NT2/D1 (cell line): ENCODE results near the gene INAFM2.

Source experiments
- DNase-seq: peaks from one replicate; pipeline ENCODE4 v3.0.0-alpha.2; 2011; ENCODE audit warnings: low read depth, low spot score
- H3K27me3 ChIP-seq: 2 replicates; pipeline ENCODE4 v1.6.0; 2011; ENCODE audit warnings: mild to moderate bottlenecking; ENCODE audit not compliant: insufficient read length, insufficient read depth
- H3K36me3 ChIP-seq: 2 replicates; pipeline ENCODE4 v1.6.1; 2011; ENCODE audit warnings: mild to moderate bottlenecking, low read length, mixed read lengths; ENCODE audit not compliant: insufficient read depth, insufficient read length
- H3K4me1 ChIP-seq: 2 replicates; pipeline ENCODE4 v1.5.1; 2011; ENCODE audit not compliant: insufficient read depth, insufficient read length
- H3K4me3 ChIP-seq: 2 replicates; pipeline ENCODE4 v1.5.1; 2011; ENCODE audit warnings: low read depth; ENCODE audit not compliant: insufficient read length
- H3K9ac ChIP-seq: 2 replicates; pipeline ENCODE4 v1.6.0; 2011; ENCODE audit warnings: low read depth; ENCODE audit not compliant: insufficient read length
- H3K9me3 ChIP-seq: 2 replicates; pipeline ENCODE4 v1.5.1; 2011; ENCODE audit warnings: mild to moderate bottlenecking, low read length; ENCODE audit not compliant: insufficient read depth
- SUZ12 ChIP-seq: IDR thresholded peaks from 2 replicates; pipeline ENCODE4 v1.6.1; 2011; ENCODE audit not compliant: insufficient read length, insufficient read depth; ENCODE audit errors: extremely low read depth
- YY1 ChIP-seq: IDR thresholded peaks from 2 replicates; pipeline ENCODE4 v1.6.1; 2011; ENCODE audit not compliant: insufficient read length, insufficient read depth
- ZNF274 ChIP-seq: IDR thresholded peaks from 2 replicates; pipeline ENCODE4 v1.6.1; 2011; ENCODE audit warnings: mild to moderate bottlenecking, low read depth, low read length

The INAFM2 gene

GRCh38 chr15:40367371-40367685 is 43.8 kb downstream of the INAFM2 start:
- H3K4me3 ChIP-seq, result no peak overlapping the region
- H3K9ac ChIP-seq, result no peak overlapping the region
- H3K27me3 ChIP-seq, result peaks cover 34% of the 10 kb centered on the region
- H3K4me1 ChIP-seq, result peaks cover 4% of the 10 kb centered on the region
- no peak for TF ChIP-seq SUZ12
- no peak for TF ChIP-seq YY1
- TF ChIP-seq ZNF274, result no peak
- H3K9me3 ChIP-seq, result peaks cover 20% of the 10 kb centered on the region; the same call in 1 of the 2 replicates
- H3K36me3 ChIP-seq, result no peaks in the 10 kb centered on the region
- DNase-seq, result no peak

- Histone ChIP-seq H3K4me1 (peaks cover 4% of the 10 kb centered on the region), H3K27me3 (peaks cover 34% of the 10 kb centered on the region), H3K36me3 (no peaks in the 10 kb centered on the region), H3K9ac (peak overlapping the region; percentile 32), H3K4me3 (no peak overlapping the region), H3K9me3 (peaks cover 20% of the 10 kb centered on the region; the same call in 1 of the 2 replicates)
- TF ChIP-seq ZNF274 (no peak), SUZ12 (no peak), YY1 (no peak)
- DNase-seq, result peak; percentile 77
Measured at GRCh38 chr15:40367686-40368611, 44.5 kb downstream of the INAFM2 start.

- TF ChIP-seq ZNF274 (no peak), SUZ12 (no peak), YY1 (no peak)
- peaks cover 20% of the 10 kb centered on the region; the same call in 1 of the 2 replicates for H3K9me3 ChIP-seq
- H3K4me3 ChIP-seq, result no peak overlapping the region
- peaks cover 4% of the 10 kb centered on the region for H3K4me1 ChIP-seq
- no peak for DNase-seq
- H3K36me3 ChIP-seq, result no peaks in the 10 kb centered on the region
- H3K27me3 ChIP-seq, result peaks cover 34% of the 10 kb centered on the region
- H3K9ac ChIP-seq, result no peak overlapping the region
Measured at GRCh38 chr15:40368719-40369473, 45.4 kb downstream of the INAFM2 start.

GRCh38 chr15:40369474-40369869 is 46.0 kb downstream of the INAFM2 start:
- Histone ChIP-seq H3K9ac (no peak overlapping the region), H3K9me3 (peaks cover 20% of the 10 kb centered on the region; the same call in 1 of the 2 replicates), H3K4me1 (peaks cover 4% of the 10 kb centered on the region), H3K4me3 (no peak overlapping the region), H3K27me3 (peaks cover 34% of the 10 kb centered on the region), H3K36me3 (no peaks in the 10 kb centered on the region)
- TF ChIP-seq ZNF274 (no peak), SUZ12 (no peak), YY1 (no peak)
- no peak for DNase-seq

GRCh38 chr15:40369971-40370370 is 46.5 kb downstream of the INAFM2 start:
- Histone ChIP-seq H3K4me1 (peaks cover 4% of the 10 kb centered on the region), H3K9me3 (peaks cover 20% of the 10 kb centered on the region; the same call in 1 of the 2 replicates), H3K4me3 (no peak overlapping the region), H3K27me3 (peaks cover 34% of the 10 kb centered on the region), H3K9ac (no peak overlapping the region), H3K36me3 (no peaks in the 10 kb centered on the region)
- DNase-seq, result no peak
- TF ChIP-seq SUZ12 (no peak), ZNF274 (no peak), YY1 (no peak)

- Histone ChIP-seq H3K4me3 (no peak overlapping the region), H3K4me1 (no peaks in the 10 kb centered on the region), H3K9ac (no peak overlapping the region)
Measured at GRCh38 chr15:40372981-40373380, 49.5 kb downstream of the INAFM2 start.

More at GRCh38 chr15:40372981-40373380, 49.5 kb downstream of the INAFM2 start:
- DNase-seq, result no peak
- no peak for TF ChIP-seq YY1
- no peak for TF ChIP-seq ZNF274
- no peak for TF ChIP-seq SUZ12
- H3K36me3 ChIP-seq, result no peaks in the 10 kb centered on the region
- peaks cover 19% of the 10 kb centered on the region for H3K27me3 ChIP-seq
- H3K9me3 ChIP-seq, result peaks cover 11% of the 10 kb centered on the region; the same call in 1 of the 2 replicates
